HepG2 (cell line): ENCODE results near the gene KLK14. TPM values are rescaled to one million over a fixed set of nuclear protein-coding genes. Genes with fewer than 3 reads are reported as not detected.

Source experiments
- ATAC-seq: fragments of 200-7000 bp; cut with Tn5 transposase; 3 replicates; pipeline ENCODE4 v1.9.1; 2020; ENCODE audit warnings: mild to moderate bottlenecking, moderate library complexity
- BruUV-seq: library from RNA; stranded (reverse); fragments of 400-500 nt; replicated peaks from 2 replicates; lab custom pipeline; 2021; lab: Mats Ljungman, UMichigan
- CTCF ChIA-PET: fragments of 300-600 bp; formaldehyde crosslinking; extraction: SDS; loops from one replicate; lab custom pipeline; 2021; ENCODE audit warnings: low total read pairs, inconsistent platforms, low intra/inter-chr PET ratio; lab: Yijun Ruan, JAX
- POLR2A ChIA-PET: fragments of 350-600 bp; sonication (Branson Sonifier 250); formaldehyde crosslinking; loops from one replicate; lab custom pipeline; 2020; ENCODE audit warnings: antibody characterized with exemption, inconsistent platforms; lab: Yijun Ruan, JAX
- DNase-seq: peaks from one replicate; pipeline ENCODE4 v3.0.0-alpha.2; 2015; ENCODE audit warnings: low spot score
- FAIRE-seq: peaks from 3 replicates; lab custom pipeline; 2011; peaks lifted over from hg19 to GRCh38; lab: Jason Lieb, UNC
- H2AFZ ChIP-seq: one replicate; pipeline ENCODE4 v1.6.1; 2011; ENCODE audit warnings: low read length, inconsistent platforms
- H3K27ac ChIP-seq: fragments of 300-600 bp; 3 replicates; pipeline ENCODE4 v1.8.0; 2011; ENCODE audit warnings: mixed run types, mild to moderate bottlenecking, mixed read lengths, low read length, inconsistent platforms; ENCODE audit not compliant: insufficient read depth; ENCODE audit errors: extremely low read length
- H3K27me3 ChIP-seq, 2 experiments: fragments of 200-600 bp in 1 of 2; 2 replicates in 1 of 2; 3 replicates in 1 of 2; pipeline versions ENCODE4 v1.6.0 to v1.8.0; 2011; ENCODE audit warnings: low read length in 2 of 2, mild to moderate bottlenecking in 2 of 2, moderate library complexity in 2 of 2, inconsistent platforms in 1 of 2; ENCODE audit not compliant: insufficient read depth in 2 of 2, control insufficient read depth in 1 of 2
- H3K36me3 ChIP-seq, 2 experiments: fragments of 200-600 bp in 1 of 2; replicated peaks in 1 of 2; 2 replicates in 1 of 2; 3 replicates in 1 of 2; pipeline versions ENCODE4 v1.5.1 to v1.8.0; 2011; ENCODE audit warnings: low read length in 2 of 2, inconsistent platforms in 1 of 2; ENCODE audit not compliant: insufficient read depth in 2 of 2, control insufficient read depth in 1 of 2
- H3K4me1 ChIP-seq: 2 replicates; pipeline ENCODE4 v1.5.1; 2012; ENCODE audit warnings: low read length, inconsistent platforms; ENCODE audit not compliant: insufficient read depth
- H3K4me2 ChIP-seq: 2 replicates; pipeline ENCODE4 v1.6.0; 2011; ENCODE audit warnings: low read depth, low read length, inconsistent platforms
- H3K4me3 ChIP-seq, 3 experiments: fragments of 200-600 bp in 1 of 3; sonication (generic), shearing (Covaris generic) in 1 of 3; replicated peaks in 1 of 3; 2 replicates each; pipeline ENCODE4 v1.5.1; 2011 to 2016; ENCODE audit warnings: low read length in 3 of 3, inconsistent platforms in 2 of 3, low read depth in 2 of 3, mild to moderate bottlenecking in 2 of 3, control low read depth in 1 of 3, mixed read lengths in 1 of 3; ENCODE audit not compliant: insufficient read depth in 1 of 3
- H3K79me2 ChIP-seq: one replicate; pipeline ENCODE4 v1.6.1; 2011; ENCODE audit warnings: low read length, inconsistent platforms; ENCODE audit not compliant: insufficient read depth
- H3K9ac ChIP-seq: 2 replicates; pipeline ENCODE4 v1.6.0; 2011; ENCODE audit warnings: mild to moderate bottlenecking, low read depth, low read length, inconsistent platforms; ENCODE audit not compliant: insufficient read depth
- H3K9me3 ChIP-seq: 2 replicates; pipeline ENCODE4 v1.5.1; 2012; ENCODE audit warnings: mild to moderate bottlenecking, low read length
- H4K20me1 ChIP-seq: 2 replicates; pipeline ENCODE4 v1.6.0; 2011; ENCODE audit warnings: inconsistent platforms, mild to moderate bottlenecking, low read length, moderate library complexity; ENCODE audit not compliant: insufficient read depth
- MYPOP ChIP-seq: sonication (generic); formaldehyde crosslinking; IDR thresholded peaks from 2 replicates; pipeline ENCODE4 v1.8.1; 2023; ENCODE audit warnings: mild to moderate bottlenecking, moderate library complexity, missing genetic modification reagents
- NFKBIZ ChIP-seq: IDR thresholded peaks from 2 replicates; pipeline ENCODE4 v1.6.1; 2018; ENCODE audit warnings: missing genetic modification reagents, missing compliant biosample characterization
- PLRG1 ChIP-seq: fragments of 450-650 bp; conservative IDR thresholded peaks from 2 replicates; pipeline ENCODE4 v1.6.1; 2016
- SALL2 ChIP-seq: sonication (generic); formaldehyde crosslinking; IDR thresholded peaks from 2 replicates; pipeline ENCODE4 v1.8.1; 2023; ENCODE audit warnings: mild to moderate bottlenecking, missing genetic modification reagents, inconsistent platforms
- SMAD3 ChIP-seq: sonication (generic); formaldehyde crosslinking; IDR thresholded peaks from 2 replicates; pipeline ENCODE4 v1.4.0; 2020; ENCODE audit warnings: missing genetic modification reagents
- SOX13 ChIP-seq, 3 experiments: fragments of 450-650 bp in 1 of 3; sonication (generic) in 1 of 3; formaldehyde crosslinking in 1 of 3; IDR thresholded peaks in 2 of 3; conservative IDR thresholded peaks in 1 of 3; 2 replicates each; pipeline versions ENCODE4 v1.5.0 to v1.6.1; 2016 to 2020; ENCODE audit warnings: antibody characterized with exemption in 1 of 3, mild to moderate bottlenecking in 1 of 3, missing compliant biosample characterization in 1 of 3, missing genetic modification reagents in 1 of 3, moderate library complexity in 1 of 3
- SOX6 ChIP-seq, 2 experiments: fragments of 450-650 bp in 1 of 2; sonication (generic) in 1 of 2; formaldehyde crosslinking in 1 of 2; IDR thresholded peaks; 2 replicates each; pipeline versions ENCODE4 v1.4.0 to v1.6.1; 2017 to 2020; ENCODE audit warnings: antibody characterized with exemption in 1 of 2, mild to moderate bottlenecking in 1 of 2, missing genetic modification reagents in 1 of 2
- ZNF276 ChIP-seq: sonication (generic); formaldehyde crosslinking; IDR thresholded peaks from 2 replicates; pipeline ENCODE4 v1.4.0; 2020; ENCODE audit warnings: mild to moderate bottlenecking, low read depth, missing genetic modification reagents
- ZNF710 ChIP-seq: sonication (generic); formaldehyde crosslinking; IDR thresholded peaks from 2 replicates; pipeline ENCODE4 v1.5.0; 2020; ENCODE audit warnings: mild to moderate bottlenecking, missing genetic modification reagents, borderline replicate concordance
- WGBS: methylation state at CpG from one replicate; pipeline ENCODE4 v1.1.6; 2017; ENCODE audit warnings: low lambda C conversion rate; 5-methylcytosine and 5-hydroxymethylcytosine counted together
- in situ Hi-C: cut with HindIII; loops from 2 replicates; pipeline ENCODE4 v1.10.0; 2017; ENCODE audit warnings: low pct_unique_long_range_greater_than_20kb; ENCODE audit not compliant: extremely low pct_ligation_motif_present
- intact Hi-C: fragments of 100-400 bp; cut with micrococcal nuclease; formaldehyde crosslinking; loops from one replicate; pipeline ENCODE4 v1.10.0; 2022; ENCODE audit not compliant: unreplicated experiment
- polyA plus RNA-seq, 8 experiments: library from polyadenylated mRNA; depleted of rRNA in 3 of 8; stranded (reverse) in 7 of 8; unstranded in 1 of 8; fragments of >200 nt; fragmentation: Illumina TruSeq in 4 of 8; extraction: Trizol in 4 of 8; gene quantifications; 2 replicates each; pipeline versions ENCODE4 v1.2.1 to v1.2.3, GENCODE V29; 2011 to 2016; ENCODE audit warnings: low read depth in 4 of 8, missing spikeins in 1 of 8, mixed read lengths in 1 of 8; ENCODE audit not compliant: insufficient read depth in 1 of 8
- total RNA-seq, 5 experiments: library from RNA; depleted of rRNA; stranded (reverse); fragments of >200 nt; fragmentation: Illumina TruSeq; extraction: Trizol; gene quantifications; 2 replicates each; pipeline ENCODE4 v1.2.3, GENCODE V29; 2016; ENCODE audit warnings: low read depth in 1 of 5
- TF ChIP-seq, protein P1 (sequence below): IDR thresholded peaks from 2 replicates; pipeline ENCODE4 v1.6.1; 2012; ENCODE audit warnings: low read length, improper control_type of control experiment
- TF ChIP-seq, protein P2 (sequence below): sonication (generic); formaldehyde crosslinking; IDR thresholded peaks from 2 replicates; pipeline ENCODE4 v1.5.0; 2020; ENCODE audit warnings: missing genetic modification reagents, mild to moderate bottlenecking, borderline replicate concordance

Gene KLK14
- total and polyA plus RNA-seq, 2 of the 13 experiments (the other 11 are each of a cell fraction or from before 2014, with no cell fraction given) = not detected

DNA sequence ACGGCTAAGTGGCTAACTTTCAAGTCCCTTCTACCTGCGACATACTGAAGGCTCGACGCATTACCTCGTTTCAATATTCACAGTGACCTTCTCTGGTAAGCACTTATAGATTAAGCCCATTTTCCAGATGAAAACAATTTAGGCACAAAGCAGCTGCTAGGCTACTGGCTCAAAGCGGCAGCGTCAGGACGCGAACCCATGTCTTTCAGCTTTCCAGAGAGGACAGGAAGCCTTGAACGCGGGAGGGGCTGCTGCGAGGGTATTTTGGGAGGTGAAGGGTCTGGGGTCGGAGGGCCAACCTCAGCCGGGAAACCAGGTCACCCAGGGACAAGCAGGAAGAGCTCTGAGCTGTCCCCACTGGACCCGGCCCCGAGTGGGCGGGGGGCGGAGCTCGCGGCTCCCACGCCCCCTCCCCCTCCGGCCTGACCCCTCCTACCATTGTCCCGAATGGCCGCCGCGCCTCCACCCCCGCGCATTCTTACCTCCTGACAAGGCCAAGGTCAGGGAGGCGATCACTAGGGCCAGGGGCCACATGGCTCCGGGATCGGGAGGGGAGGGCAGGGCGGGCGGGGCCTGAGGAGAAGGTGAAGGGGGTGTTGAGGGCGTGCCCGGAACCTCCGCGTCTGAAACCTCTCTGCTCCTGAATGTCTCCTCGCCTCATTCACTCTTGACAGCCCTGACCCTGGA, 18.0 kb downstream of the KLK14 start, which contains the start of gene KLK13 (continued):
- no peak for TF ChIP-seq MYPOP (CRISPR knock-in tag)
- no peak for TF ChIP-seq SOX6 (IDR thresholded peaks at IDR 0.05)
- TF ChIP-seq SOX6 (CRISPR knock-in tag; IDR thresholded peaks at IDR 0.05) = peak; percentile 48; the same call in 1 of the 2 replicates
- TF ChIP-seq SOX13 (IDR thresholded peaks at IDR 0.05) = no peak
- TF ChIP-seq SOX13 (CRISPR knock-in tag; conservative IDR thresholded peaks at IDR 0.05 in 1 of 2, IDR thresholded peaks at IDR 0.05 in 1 of 2) = peak in 1 of 2 experiments; percentile 37; a peak in 1 of 4 replicates
- TF ChIP-seq, protein P1, sequence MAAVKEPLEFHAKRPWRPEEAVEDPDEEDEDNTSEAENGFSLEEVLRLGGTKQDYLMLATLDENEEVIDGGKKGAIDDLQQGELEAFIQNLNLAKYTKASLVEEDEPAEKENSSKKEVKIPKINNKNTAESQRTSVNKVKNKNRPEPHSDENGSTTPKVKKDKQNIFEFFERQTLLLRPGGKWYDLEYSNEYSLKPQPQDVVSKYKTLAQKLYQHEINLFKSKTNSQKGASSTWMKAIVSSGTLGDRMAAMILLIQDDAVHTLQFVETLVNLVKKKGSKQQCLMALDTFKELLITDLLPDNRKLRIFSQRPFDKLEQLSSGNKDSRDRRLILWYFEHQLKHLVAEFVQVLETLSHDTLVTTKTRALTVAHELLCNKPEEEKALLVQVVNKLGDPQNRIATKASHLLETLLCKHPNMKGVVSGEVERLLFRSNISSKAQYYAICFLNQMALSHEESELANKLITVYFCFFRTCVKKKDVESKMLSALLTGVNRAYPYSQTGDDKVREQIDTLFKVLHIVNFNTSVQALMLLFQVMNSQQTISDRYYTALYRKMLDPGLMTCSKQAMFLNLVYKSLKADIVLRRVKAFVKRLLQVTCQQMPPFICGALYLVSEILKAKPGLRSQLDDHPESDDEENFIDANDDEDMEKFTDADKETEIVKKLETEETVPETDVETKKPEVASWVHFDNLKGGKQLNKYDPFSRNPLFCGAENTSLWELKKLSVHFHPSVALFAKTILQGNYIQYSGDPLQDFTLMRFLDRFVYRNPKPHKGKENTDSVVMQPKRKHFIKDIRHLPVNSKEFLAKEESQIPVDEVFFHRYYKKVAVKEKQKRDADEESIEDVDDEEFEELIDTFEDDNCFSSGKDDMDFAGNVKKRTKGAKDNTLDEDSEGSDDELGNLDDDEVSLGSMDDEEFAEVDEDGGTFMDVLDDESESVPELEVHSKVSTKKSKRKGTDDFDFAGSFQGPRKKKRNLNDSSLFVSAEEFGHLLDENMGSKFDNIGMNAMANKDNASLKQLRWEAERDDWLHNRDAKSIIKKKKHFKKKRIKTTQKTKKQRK = no peak
- TF ChIP-seq NFKBIZ = no peak
- no peak for TF ChIP-seq SALL2 (CRISPR knock-in tag)

GRCh38 chr19:51063664-51064063, 19.0 kb downstream of the KLK14 start:
- DNase-seq (no peak), FAIRE-seq (no peak), ATAC-seq (no peak)
- no peak overlapping the region for H3K4me2 ChIP-seq
- peaks cover 0 to 3% of the 10 kb centered on the region in 2 experiments; a peak in 1 of 5 replicates for H3K27me3 ChIP-seq
- H3K36me3 ChIP-seq = no peaks in the 10 kb centered on the region
- BruUV-seq = no TSS peak
- no peaks in the 10 kb centered on the region for H3K79me2 ChIP-seq
- ChIA-PET POLR2A (no interaction called here), CTCF (no interaction called here)
- H3K9ac ChIP-seq = no peak overlapping the region
- no peak overlapping the region for H2AFZ ChIP-seq
- 40% methylated on average over 6 of the region's 7 CpGs for WGBS
- no peaks in the 10 kb centered on the region for H3K4me1 ChIP-seq
- H3K9me3 ChIP-seq = no peaks in the 10 kb centered on the region
- H3K27ac ChIP-seq = no peak overlapping the region
- in situ Hi-C loops = no loop called here
- H4K20me1 ChIP-seq = no peaks in the 10 kb centered on the region
- no peak overlapping the region for H3K4me3 ChIP-seq
- intact Hi-C loops = no loop called here
- TF ChIP-seq, protein P2, sequence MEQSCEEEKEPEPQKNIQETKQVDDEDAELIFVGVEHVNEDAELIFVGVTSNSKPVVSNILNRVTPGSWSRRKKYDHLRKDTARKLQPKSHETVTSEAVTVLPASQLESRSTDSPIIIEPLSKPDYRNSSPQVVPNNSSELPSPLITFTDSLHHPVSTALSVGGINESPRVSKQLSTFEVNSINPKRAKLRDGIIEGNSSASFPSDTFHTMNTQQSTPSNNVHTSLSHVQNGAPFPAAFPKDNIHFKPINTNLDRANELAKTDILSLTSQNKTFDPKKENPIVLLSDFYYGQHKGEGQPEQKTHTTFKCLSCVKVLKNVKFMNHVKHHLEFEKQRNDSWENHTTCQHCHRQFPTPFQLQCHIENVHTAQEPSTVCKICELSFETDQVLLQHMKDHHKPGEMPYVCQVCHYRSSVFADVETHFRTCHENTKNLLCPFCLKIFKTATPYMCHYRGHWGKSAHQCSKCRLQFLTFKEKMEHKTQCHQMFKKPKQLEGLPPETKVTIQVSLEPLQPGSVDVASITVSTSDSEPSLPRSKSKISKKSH = no peak
- no peak for TF ChIP-seq ZNF276 (CRISPR knock-in tag)
- TF ChIP-seq PLRG1 = no peak
- TF ChIP-seq ZNF710 (CRISPR knock-in tag) = no peak
- no peak for TF ChIP-seq SMAD3 (CRISPR knock-in tag)
